Measurements from ENCODE around the gene XXYLT1.
"Not testable (repeated sequence)": the region's sequence is repeated elsewhere in the genome, so short reads cannot be mapped to it uniquely, and the experiment has no call there.

The XXYLT1 gene

GRCh38 chr3:195250473-195251251 is 20.3 kb downstream of the XXYLT1 start:
- no peak for DNase-seq (ENCODE audit: low read depth, low spot score)

DNA sequence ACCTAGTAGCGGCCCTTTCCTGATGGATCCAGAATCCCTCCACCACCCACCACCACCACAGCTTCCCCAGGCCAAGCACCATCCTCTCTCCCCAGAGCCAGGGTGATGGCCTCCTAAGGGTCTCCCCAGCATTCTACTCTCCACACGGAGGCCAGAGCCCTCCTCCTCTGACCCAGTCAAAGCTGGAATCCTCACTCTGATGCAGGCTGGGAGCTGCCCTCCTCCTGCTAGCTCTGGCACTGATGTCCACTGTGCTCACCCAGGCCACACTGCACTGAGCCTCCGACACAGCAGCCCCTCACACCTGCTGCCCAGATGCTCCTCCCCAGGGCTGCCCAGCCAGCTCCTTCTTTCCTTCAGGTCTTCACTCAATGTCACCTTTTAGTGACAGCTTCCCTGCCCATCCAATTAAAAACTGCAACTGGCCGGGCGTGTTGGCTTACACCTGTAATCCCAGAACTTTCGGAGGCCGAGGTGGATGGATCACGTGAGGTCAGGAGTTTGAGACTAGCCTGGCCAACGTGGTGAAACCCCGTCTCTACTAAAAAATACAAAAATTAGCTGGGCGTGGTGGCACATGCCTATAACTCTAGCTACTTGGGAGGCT is 21.0 kb downstream of the XXYLT1 start:
- DNase-seq (ENCODE audit: low read depth, low spot score), result no peak

DNA sequence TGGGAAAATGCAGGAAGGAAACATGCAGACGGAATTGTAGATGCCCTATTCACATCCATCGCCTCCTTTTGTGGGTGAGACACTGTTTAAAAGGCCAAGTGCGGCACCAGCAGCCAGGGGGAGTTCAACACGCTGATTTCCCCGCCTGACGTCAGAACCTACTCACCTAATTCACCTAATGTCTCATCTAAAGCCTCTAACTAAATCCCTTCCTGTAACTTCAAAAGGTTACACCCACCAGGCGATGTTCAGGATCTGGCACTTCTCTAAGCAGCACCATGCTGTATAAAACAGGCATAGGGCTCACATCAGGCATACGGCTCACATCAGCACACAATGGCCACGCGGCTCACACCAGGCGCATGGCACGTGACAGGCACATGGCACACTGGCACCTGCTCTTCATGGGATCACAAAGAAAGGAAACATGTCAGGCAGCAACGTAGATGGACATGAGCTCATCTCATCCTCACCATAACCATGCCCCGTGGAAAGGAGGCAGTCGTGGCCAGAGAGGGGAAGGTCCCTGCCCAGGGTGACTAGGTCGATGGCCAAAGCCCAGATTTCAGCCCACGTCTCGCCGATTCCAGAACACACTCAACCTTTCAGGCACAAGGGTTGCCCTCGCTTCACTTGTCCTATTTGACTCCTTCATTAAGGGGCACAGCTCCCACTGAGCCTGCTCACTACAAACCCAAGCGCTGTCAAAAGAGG is 21.7 kb downstream of the XXYLT1 start:
- DNase-seq (ENCODE audit: low read depth, low spot score), result no peak

- no peak for DNase-seq (ENCODE audit: low read depth, low spot score)
Observed at GRCh38 chr3:195248281-195248680, 22.7 kb downstream of the XXYLT1 start.

- DNase-seq (ENCODE audit: low read depth, low spot score), result no peak
Observed at GRCh38 chr3:195247863-195248189, 23.1 kb downstream of the XXYLT1 start.

- DNase-seq (ENCODE audit: low read depth, low spot score), result no peak
Observed at GRCh38 chr3:195247086-195247862, 23.7 kb downstream of the XXYLT1 start.

DNA sequence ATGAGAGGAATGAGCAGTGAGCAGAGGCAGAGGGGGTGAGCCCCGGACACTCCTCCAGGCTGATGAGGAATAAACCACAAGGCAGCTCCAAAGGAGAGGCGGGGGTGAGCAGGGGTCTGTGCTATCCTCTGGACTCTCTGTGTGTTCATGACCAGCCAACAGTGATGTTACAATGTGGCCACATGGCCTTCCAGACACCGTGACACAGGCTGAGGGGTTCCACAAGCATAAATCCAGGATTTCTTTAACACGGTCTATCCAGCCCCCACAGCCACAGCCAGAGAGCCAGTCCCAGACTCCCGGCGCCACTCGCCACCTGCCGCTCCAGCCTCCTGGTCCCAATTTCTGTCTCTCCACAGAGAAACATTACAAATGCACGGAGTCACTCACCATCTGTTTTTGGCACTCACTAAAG is 24.4 kb downstream of the XXYLT1 start:
- no peak for DNase-seq (ENCODE audit: low read depth, low spot score)

DNA sequence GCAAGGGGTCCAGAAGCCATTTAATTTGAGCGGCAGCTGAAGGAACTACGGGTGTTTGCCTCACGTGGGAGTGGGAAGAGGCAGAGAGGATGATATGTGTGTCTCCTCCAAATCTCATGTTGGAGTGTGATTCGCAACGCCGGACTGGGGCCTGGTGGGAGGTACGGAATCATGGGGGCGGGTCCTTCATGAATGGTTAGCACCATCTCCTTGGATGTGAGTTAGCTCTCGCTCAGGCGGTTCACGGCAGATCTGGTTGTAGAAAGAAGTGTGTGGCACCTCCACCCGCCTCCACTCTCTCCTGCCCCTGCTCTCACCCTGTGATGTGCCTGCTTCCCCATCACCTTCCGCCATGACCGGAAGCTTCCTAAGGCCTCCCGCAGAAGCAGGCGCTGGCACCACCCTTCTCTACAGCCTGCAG is 25.4 kb downstream of the XXYLT1 start:
- no peak for DNase-seq (ENCODE audit: low read depth, low spot score)

DNA sequence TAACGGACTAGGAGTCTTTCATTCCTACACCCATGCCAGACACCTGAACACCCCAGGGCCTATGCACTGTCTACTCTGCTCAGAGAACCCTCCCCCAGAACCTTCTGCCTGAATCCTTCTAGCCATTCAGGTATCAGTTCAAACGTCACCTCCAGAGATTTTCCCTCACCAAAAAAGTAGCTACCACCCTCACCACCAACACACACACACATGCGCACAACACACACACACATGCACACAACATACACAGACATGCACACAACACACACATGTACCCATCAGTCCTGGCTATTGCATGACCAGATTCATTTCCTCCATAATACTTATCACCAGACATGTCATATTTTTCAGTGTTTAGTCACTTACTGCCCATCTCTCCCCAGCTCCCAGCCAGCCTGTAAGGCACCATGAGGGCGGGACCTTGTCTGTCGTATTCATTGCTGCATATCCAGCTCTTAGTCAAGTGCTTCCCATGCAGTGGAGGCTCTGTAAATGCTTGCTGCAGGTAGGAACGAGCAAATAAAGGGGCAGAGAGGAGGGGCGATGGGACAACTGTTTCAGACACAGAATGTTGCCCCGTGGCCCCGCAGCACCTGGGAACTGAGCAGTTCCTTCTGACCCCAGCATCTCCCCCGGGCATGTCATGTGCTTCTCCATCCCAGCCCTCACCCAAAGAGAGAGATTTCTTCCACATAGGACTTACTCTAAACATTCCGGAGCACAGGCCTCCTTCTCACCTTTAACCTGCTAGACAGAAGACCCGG is 29.2 kb downstream of the XXYLT1 start:
- DNase-seq (ENCODE audit: low read depth, low spot score), result no peak

- DNase-seq (ENCODE audit: low read depth, low spot score), result no peak
Observed at GRCh38 chr3:195240939-195241338, 30.0 kb downstream of the XXYLT1 start.

DNA sequence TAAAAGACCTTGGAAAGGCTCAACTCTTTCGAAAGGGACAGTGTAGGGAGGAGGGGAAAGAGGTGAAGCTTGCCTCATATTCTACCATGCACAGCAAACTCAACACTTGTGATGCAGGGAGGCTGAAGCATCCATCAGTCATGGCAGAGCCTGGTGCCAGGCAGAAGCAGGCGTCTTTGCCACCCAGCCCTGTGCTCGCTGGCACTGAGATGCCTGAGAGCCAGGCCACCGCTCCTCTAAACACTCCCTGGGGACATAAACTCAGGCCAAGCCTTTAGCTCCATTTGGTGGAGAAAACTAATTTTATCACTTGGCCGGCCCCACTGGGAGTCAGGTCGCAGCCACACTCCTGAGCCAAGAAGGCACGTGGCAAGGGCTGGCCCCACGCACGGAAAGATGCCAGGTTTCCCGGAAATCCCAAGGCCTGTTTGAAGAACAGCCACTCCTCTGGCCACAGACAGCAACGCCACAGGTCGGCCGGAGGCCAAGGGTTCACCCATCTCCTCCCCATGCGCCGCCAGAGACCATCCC is 30.7 kb downstream of the XXYLT1 start:
- no peak for DNase-seq (ENCODE audit: low read depth, low spot score)

- no peak for DNase-seq (ENCODE audit: low read depth, low spot score)
Observed at GRCh38 chr3:195239121-195239520, 31.8 kb downstream of the XXYLT1 start.

DNA sequence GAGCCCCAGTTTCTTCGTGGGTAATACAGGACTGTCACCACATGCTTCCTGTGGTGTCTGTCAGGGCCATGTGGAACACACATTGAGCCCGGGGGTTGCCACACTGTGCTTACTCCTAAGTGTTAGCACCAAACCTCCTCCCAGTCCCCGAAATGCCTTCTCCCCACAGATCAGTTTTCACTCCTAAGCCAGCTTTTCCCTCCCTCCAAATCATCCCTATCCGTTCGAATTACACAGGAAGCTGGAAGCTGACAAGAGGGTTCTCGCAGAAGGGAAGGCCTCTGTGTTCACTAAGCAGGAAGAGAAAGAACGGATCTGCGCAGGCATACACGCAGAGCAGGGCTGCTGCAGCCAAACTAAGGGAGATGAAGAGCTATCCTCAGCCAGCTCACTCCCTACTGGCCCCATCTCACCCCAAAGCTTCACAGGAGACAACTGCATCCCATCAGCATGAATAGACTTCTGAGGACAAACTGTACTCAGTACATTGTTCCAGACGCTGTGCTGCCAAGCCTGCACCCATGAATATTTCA is 32.3 kb downstream of the XXYLT1 start:
- DNase-seq (ENCODE audit: low read depth, low spot score), result no peak

GRCh38 chr3:195238081-195238571 is 32.8 kb downstream of the XXYLT1 start:
- no peak for DNase-seq (ENCODE audit: low read depth, low spot score)

DNA sequence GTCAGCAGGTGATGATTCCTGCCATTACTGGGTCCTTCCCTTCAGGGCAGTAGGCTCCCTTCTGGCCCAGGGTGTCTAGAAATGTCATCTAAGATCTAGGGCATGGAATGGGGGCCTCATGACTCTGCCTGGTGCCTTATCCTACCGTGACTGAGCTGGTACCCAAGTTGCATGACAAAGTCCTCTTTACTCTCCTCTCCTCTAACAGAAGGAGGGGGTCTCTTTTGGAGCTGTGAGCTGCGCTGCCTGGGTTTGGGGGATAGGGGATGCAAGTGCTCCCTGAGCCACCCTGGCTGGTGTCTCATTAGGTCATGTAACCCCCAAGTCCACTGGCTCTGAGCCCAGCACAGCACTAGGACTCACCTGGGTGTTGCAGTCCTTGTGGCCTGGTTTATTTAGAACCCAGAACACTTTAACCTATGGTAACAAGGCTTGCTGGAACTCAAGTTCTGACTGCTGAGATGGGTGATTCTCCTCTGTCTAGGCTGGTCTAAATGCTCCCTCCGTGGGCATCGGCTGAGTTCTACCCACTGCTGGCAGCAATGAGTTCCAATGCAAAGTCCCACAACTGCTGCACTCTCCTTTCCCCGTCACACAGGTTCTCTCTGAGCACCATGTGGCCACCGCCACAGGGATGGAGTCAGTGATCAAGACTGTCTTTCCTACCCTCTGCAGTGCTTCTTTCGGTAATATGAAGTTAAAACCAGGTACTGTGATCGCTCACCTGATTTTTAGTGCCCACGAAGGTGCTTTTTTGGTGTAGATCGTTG is 34.0 kb downstream of the XXYLT1 start:
- no peak for DNase-seq (ENCODE audit: low read depth, low spot score)

GRCh38 chr3:195236076-195236798 is 34.7 kb downstream of the XXYLT1 start:
- DNase-seq (ENCODE audit: low read depth, low spot score), result no peak

- DNase-seq (ENCODE audit: low read depth, low spot score), result no peak
Observed at GRCh38 chr3:195230244-195230643, 40.7 kb downstream of the XXYLT1 start.

GRCh38 chr3:195228886-195229285 is 42.1 kb downstream of the XXYLT1 start:
- not testable (repeated sequence) for DNase-seq (ENCODE audit: low read depth, low spot score)

DNA sequence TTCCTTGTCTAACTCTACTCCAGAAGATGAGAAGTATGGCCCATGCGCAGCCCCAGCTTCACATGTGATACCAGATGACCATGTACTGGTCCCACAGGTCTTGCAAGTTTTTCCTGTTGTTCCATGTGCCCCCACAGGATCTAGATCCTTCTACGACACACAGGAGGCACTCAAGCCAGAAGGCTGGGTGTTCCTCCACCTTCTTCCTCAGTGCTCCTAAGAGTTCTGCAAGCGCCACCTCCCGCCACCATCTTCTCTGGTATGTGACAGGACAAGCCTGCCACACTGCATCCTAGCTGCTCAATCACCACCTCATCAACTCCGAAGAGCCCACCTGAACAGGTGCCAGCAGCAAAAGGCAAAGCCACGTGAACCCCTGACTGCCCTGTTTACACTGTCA is 43.1 kb downstream of the XXYLT1 start:
- no peak for DNase-seq (ENCODE audit: low read depth, low spot score)

Data from ELF-1 (cell line).